ENCODE data around the gene MB21D2. TPM values are rescaled to one million over a fixed set of nuclear protein-coding genes. Genes with fewer than 3 reads are reported as not detected.
"Not testable (repeated sequence)": the region's sequence is repeated elsewhere in the genome, so short reads cannot be mapped to it uniquely, and the experiment has no call there.

Gene MB21D2
- total RNA-seq, 4 donors from 2014 or later: 0.72 to 3.6 (median 2.8) TPM

DNA sequence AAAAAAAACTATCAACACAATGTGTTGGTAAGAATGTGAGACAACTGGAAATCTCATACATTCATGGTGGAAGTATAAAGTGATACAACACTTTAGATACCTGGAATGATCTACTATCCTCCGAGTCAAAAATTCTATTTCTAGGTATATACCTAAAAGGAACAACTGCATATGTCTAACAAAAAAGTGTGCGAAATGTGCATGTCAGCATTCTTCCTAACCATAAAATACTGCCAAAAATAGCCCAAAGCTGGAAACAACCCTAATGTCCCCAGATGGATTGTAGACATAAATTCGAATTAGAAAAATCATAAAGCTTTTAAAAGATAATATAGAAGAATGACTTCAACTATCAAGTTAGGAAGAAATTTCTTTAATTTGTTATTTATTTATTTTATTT is 139.1 kb downstream of the MB21D2 start:
- Histone ChIP-seq H3K27ac (no peak overlapping the region), H3K36me3 (no peaks in the 10 kb centered on the region), H3K27me3 (no peaks in the 10 kb centered on the region), H3K9me3 (peaks cover 0 to 15% (median 0%) of the 10 kb centered on the region in 3 donors), H3K4me1 (no peaks in the 10 kb centered on the region), H3K4me3 (no peak overlapping the region)
- intact Hi-C loops (cut with DNase I): no loop called here
- WGBS, 2 donors: 82 to 83% methylated on average over 3 of the region's 3 CpGs
- no peak for DNase-seq
- TF ChIP-seq POLR2A (IDR thresholded peaks at IDR 0.05): no peak
- TF ChIP-seq, protein P1, sequence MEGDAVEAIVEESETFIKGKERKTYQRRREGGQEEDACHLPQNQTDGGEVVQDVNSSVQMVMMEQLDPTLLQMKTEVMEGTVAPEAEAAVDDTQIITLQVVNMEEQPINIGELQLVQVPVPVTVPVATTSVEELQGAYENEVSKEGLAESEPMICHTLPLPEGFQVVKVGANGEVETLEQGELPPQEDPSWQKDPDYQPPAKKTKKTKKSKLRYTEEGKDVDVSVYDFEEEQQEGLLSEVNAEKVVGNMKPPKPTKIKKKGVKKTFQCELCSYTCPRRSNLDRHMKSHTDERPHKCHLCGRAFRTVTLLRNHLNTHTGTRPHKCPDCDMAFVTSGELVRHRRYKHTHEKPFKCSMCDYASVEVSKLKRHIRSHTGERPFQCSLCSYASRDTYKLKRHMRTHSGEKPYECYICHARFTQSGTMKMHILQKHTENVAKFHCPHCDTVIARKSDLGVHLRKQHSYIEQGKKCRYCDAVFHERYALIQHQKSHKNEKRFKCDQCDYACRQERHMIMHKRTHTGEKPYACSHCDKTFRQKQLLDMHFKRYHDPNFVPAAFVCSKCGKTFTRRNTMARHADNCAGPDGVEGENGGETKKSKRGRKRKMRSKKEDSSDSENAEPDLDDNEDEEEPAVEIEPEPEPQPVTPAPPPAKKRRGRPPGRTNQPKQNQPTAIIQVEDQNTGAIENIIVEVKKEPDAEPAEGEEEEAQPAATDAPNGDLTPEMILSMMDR (IDR thresholded peaks at IDR 0.05): no peak

DNA sequence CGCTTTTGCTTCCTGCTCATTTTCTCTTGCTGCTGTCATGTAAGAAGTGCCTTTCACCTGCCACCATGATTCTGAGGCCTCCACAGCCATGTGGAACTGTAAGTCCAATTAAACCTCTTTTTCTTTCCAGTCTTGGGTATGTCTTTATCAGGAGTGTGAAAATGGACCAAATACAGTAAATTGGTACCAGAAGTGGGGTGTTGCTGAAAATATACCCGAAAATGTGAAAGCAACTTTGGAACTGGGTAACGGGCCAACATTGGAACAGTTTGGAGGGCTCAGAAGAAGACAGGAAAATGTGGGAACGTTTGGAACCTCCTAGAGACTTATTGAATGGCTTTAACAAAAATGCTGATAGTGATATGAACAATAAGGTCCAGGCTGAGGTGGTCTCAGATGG is 143.3 kb downstream of the MB21D2 start:
- H3K4me1 ChIP-seq; intact Hi-C loops (cut with DNase I); H3K4me3 ChIP-seq; H3K36me3 ChIP-seq; H3K27ac ChIP-seq; DNase-seq; H3K27me3 ChIP-seq: not testable (repeated sequence)
- peaks cover 0 to 15% (median 0%) of the 10 kb centered on the region in 3 donors for H3K9me3 ChIP-seq
- WGBS, 2 donors: 64 to 66% methylated on average over 4 of the region's 4 CpGs

DNA sequence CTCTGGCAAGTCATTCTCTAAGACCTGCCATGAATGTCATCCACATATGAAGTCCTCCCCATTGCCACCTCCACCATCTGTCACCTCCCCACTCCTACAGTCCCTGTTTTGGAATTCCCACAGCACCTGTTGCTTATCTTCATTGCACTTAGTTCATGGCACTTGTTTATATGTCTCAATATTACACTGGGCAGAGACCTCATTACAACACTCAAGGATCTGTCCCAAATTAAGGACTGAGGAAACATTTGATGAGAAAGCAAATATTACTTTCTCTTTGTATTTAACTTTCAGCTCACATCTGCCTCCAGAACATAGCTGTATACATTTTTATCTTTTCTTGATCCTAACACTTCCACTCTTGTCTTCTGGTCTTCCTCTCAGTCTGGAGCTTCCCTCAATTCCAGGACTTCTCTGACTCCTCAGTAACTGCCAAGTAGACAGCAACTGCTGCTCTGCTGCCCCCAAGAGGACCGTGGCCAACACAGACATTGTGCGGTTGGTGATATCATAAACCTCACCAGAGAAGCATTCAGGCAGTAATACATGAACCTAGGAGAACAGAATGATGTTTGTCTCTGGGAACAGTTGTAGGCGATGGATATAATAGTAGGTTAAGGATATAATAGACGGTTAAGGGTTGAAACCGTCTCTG is 145.3 kb downstream of the MB21D2 start:
- intact Hi-C loops (cut with DNase I): no loop called here
- 54 to 64% methylated on average over 5 of the region's 5 CpGs for WGBS, 2 donors
- Histone ChIP-seq H3K27ac (no peak overlapping the region), H3K9me3 (peaks cover 0 to 15% (median 0%) of the 10 kb centered on the region in 3 donors), H3K36me3 (no peaks in the 10 kb centered on the region), H3K4me1 (no peaks in the 10 kb centered on the region), H3K27me3 (no peaks in the 10 kb centered on the region), H3K4me3 (no peak overlapping the region)
- no peak for DNase-seq
- TF ChIP-seq, protein P1 (IDR thresholded peaks at IDR 0.05): no peak
- no peak for TF ChIP-seq POLR2A (IDR thresholded peaks at IDR 0.05)

DNA sequence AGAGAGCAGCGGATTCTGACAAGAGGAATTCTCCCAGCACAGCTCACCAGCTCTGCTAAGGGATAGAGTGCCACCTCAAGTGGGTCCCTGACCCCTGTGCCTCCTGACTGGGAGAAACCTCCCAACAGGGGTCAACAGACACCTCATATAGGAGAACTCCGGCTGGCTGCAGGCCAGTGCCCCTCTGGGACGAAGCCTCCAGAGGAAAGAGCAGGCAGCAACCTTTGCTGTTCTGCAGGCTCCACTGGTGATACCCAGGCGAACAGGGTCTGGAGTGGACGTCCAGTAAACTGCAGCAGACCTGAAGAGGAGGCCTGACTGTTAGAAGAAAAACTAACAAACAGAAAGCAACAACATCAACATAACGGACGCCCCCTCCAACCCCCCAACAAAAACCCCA is 159.0 kb downstream of the MB21D2 start:
- H3K4me3 ChIP-seq: no peak overlapping the region
- DNase-seq: no peak
- no peaks in the 10 kb centered on the region for H3K36me3 ChIP-seq
- no peak for TF ChIP-seq POLR2A (IDR thresholded peaks at IDR 0.05)
- TF ChIP-seq, protein P1 (IDR thresholded peaks at IDR 0.05): no peak
- no peaks in the 10 kb centered on the region for H3K27me3 ChIP-seq
- H3K27ac ChIP-seq: no peak overlapping the region
- no peaks in the 10 kb centered on the region for H3K4me1 ChIP-seq
- intact Hi-C loops (cut with DNase I): no loop called here
- no peaks in the 10 kb centered on the region for H3K9me3 ChIP-seq
- 72 to 76% methylated on average over 4 of the region's 7 CpGs for WGBS, 2 donors

DNA sequence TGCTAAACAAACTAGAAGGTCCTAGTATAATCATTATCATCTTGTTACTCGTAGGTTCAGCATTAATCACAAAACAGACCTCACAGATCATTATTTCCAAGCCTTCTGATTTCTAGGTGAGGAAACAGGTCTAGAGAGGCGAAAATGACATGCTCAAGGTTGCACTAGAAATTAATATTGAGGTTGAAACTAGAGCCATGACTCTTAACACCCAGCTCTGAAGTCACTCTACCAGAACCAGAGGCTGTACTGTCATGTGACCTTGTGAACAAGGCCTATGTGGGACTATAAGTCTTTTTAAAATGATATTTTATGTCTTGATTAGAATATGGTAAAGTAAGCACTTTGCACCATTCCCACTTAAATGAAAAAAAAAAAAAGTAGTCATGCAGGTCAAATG is 166.5 kb downstream of the MB21D2 start:
- intact Hi-C loops (cut with DNase I): no loop called here
- no peak for DNase-seq
- H3K36me3 ChIP-seq: no peaks in the 10 kb centered on the region
- 22 to 51% methylated on average over 2 of the region's 2 CpGs for WGBS, 2 donors
- no peak overlapping the region for H3K27ac ChIP-seq
- no peaks in the 10 kb centered on the region for H3K9me3 ChIP-seq
- no peak overlapping the region for H3K4me3 ChIP-seq
- TF ChIP-seq, protein P1 (IDR thresholded peaks at IDR 0.05): no peak
- no peak for TF ChIP-seq POLR2A (IDR thresholded peaks at IDR 0.05)
- H3K4me1 ChIP-seq: no peaks in the 10 kb centered on the region
- no peaks in the 10 kb centered on the region for H3K27me3 ChIP-seq

DNA sequence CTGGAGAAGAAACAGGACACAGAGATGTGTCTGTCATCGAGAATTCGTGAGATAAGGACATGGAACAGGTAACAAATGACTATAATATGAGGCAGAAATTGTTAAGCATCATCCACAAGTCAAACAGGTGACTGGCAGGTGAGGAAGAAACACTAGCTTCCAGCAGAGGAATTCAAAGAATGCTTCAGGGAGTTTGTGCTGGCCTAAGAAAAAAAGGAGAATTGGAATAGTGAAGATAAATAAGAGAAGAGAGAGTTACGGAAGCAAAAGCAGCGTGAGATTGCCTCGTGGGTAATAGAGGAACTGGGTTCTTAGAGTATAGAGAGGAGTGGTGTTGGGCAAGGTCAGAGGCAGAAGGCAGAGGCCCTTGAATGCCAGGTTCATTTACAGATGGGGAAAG is 167.5 kb downstream of the MB21D2 start:
- Histone ChIP-seq H3K4me3 (no peak overlapping the region), H3K27ac (no peak overlapping the region), H3K27me3 (no peaks in the 10 kb centered on the region), H3K36me3 (no peaks in the 10 kb centered on the region), H3K9me3 (no peaks in the 10 kb centered on the region), H3K4me1 (no peaks in the 10 kb centered on the region)
- WGBS, 2 donors: 51 to 64% methylated on average over 5 of the region's 5 CpGs
- intact Hi-C loops (cut with DNase I): no loop called here
- no peak for DNase-seq
- no peak for TF ChIP-seq POLR2A (IDR thresholded peaks at IDR 0.05)
- TF ChIP-seq, protein P1 (IDR thresholded peaks at IDR 0.05): no peak

All from esophagus squamous epithelium (tissue), 5 donors.